ENCODE results near the gene NFIC. TPM values are rescaled to one million over a fixed set of nuclear protein-coding genes. Genes with fewer than 3 reads are reported as not detected.

NFIC gene
- polyA plus RNA-seq, 1 of the 3 experiments (the other 2 are of a cell fraction): 7.2 TPM

GRCh38 chr19:3433313-3433712 lies 66.9 kb downstream of the NFIC start:
- Histone ChIP-seq H3K9me2 (no peaks in the 10 kb centered on the region), H3K36me3 (replicated peaks in 1 of 2; ENCODE audit: control insufficient read depth in 1 of 2, insufficient read depth in 2 of 2, low read length in 1 of 2) (peaks cover 10 to 24% of the 10 kb centered on the region in 2 experiments), H3F3A (replicated peaks; ENCODE audit: insufficient read depth) (no peaks in the 10 kb centered on the region), H3K79me2 (ENCODE audit: insufficient read depth) (peaks cover 35% of the 10 kb centered on the region), H3K9ac (no peak overlapping the region), H3K27me3 (ENCODE audit: insufficient read depth) (no peaks in the 10 kb centered on the region), H3K9me3 (no peaks in the 10 kb centered on the region), H3K4me1 (ENCODE audit: control insufficient read depth in 1 of 2, insufficient read depth in 2 of 2, low read depth in 1 of 2, low read length in 1 of 2) (peaks cover 0 to 13% of the 10 kb centered on the region in 2 experiments; a peak in 1 of 4 replicates), H2AFZ (ENCODE audit: low read depth) (no peak overlapping the region), H3K27ac (ENCODE audit: low read depth in 2 of 2, low read length in 1 of 2) (no peak overlapping the region), H3K4me2 (no peak overlapping the region), H4K20me1 (ENCODE audit: insufficient read depth) (peaks cover 6% of the 10 kb centered on the region; the same call in 1 of the 2 replicates), H3K4me3 (ENCODE audit: low read depth in 2 of 2, low read length in 1 of 2) (no peak overlapping the region)
- WGBS (ENCODE audit: low lambda C conversion rate): 100% methylated on average over 2 of the region's 12 CpGs
- no peak for DNase-seq
- TF ChIP-seq MEF2A (IDR thresholded peaks at IDR 0.05; ENCODE audit: borderline replicate concordance, low read depth) (no peak), PBX3 (IDR thresholded peaks at IDR 0.05) (no peak), MXI1 (IDR thresholded peaks at IDR 0.05; ENCODE audit: low read depth, low read length) (no peak), YY1 (IDR thresholded peaks at IDR 0.05; ENCODE audit: low read depth) (no peak), EZH2phosphoT487 (IDR thresholded peaks at IDR 0.05; ENCODE audit: borderline replicate concordance, low read depth) (no peak), ELF1 (IDR thresholded peaks at IDR 0.05) (no peak), EP300 (IDR thresholded peaks at IDR 0.05; ENCODE audit: borderline replicate concordance in 1 of 2, low read depth in 1 of 2, low read length in 1 of 2) (no peak)
- CTCF ChIA-PET: interaction anchor here (0.8 to 2.4 kb wide), 5 partner anchors 10 to 128 kb away, joined by 3 to 9 read pairs (median 4); no protein-coding TSS in a partner anchor
- POLR2A ChIA-PET: no interaction called here

- Histone ChIP-seq H3K9ac (no peak overlapping the region), H3K4me2 (no peak overlapping the region), H3K9me3 (no peaks in the 10 kb centered on the region), H3K27ac (ENCODE audit: low read depth in 2 of 2, low read length in 1 of 2) (peak overlapping the region; percentile 91 to 95; a peak in 3 of 4 replicates), H3F3A (replicated peaks; ENCODE audit: insufficient read depth) (no peaks in the 10 kb centered on the region), H3K79me2 (ENCODE audit: insufficient read depth) (peaks cover 35% of the 10 kb centered on the region), H3K4me3 (ENCODE audit: low read depth in 2 of 2, low read length in 1 of 2) (no peak overlapping the region), H4K20me1 (ENCODE audit: insufficient read depth) (peaks cover 6% of the 10 kb centered on the region; the same call in 1 of the 2 replicates), H3K36me3 (replicated peaks in 1 of 2; ENCODE audit: control insufficient read depth in 1 of 2, insufficient read depth in 2 of 2, low read length in 1 of 2) (peaks cover 14 to 24% of the 10 kb centered on the region in 2 experiments), H3K27me3 (ENCODE audit: insufficient read depth) (no peaks in the 10 kb centered on the region), H2AFZ (ENCODE audit: low read depth) (no peak overlapping the region), H3K4me1 (ENCODE audit: control insufficient read depth in 1 of 2, insufficient read depth in 2 of 2, low read depth in 1 of 2, low read length in 1 of 2) (peaks cover 0 to 13% of the 10 kb centered on the region in 2 experiments; a peak in 1 of 4 replicates), H3K9me2 (no peaks in the 10 kb centered on the region)
- DNase-seq: no peak
- ChIA-PET POLR2A (interaction anchor here (1.6 kb wide), 1 partner anchor 13 kb away, joined by 5 read pairs; no protein-coding TSS in a partner anchor), CTCF (interaction anchor here (0.8 to 1.1 kb wide), 2 partner anchors 39 to 90 kb away, joined by 4 read pairs; no protein-coding TSS in a partner anchor)
- WGBS (ENCODE audit: low lambda C conversion rate): 95% methylated on average over 11 of the region's 11 CpGs
- TF ChIP-seq CHD2 (IDR thresholded peaks at IDR 0.05; ENCODE audit: low read length, partially characterized antibody) (no peak), POLR2AphosphoS5 (IDR thresholded peaks at IDR 0.05; ENCODE audit: low read depth, low read length) (no peak), RFX5 (IDR thresholded peaks at IDR 0.05; ENCODE audit: low read length) (no peak), MAX (IDR thresholded peaks at IDR 0.05; ENCODE audit: low read depth) (no peak), TEAD4 (IDR thresholded peaks at IDR 0.05; ENCODE audit: borderline replicate concordance, insufficient read depth) (no peak), YY1 (IDR thresholded peaks at IDR 0.05; ENCODE audit: low read depth) (no peak), TCF12 (IDR thresholded peaks at IDR 0.05) (no peak), FOSL2 (IDR thresholded peaks at IDR 0.05; ENCODE audit: borderline replicate concordance, low read depth) (no peak), RXRA (IDR thresholded peaks at IDR 0.05; ENCODE audit: borderline replicate concordance, low read depth) (no peak), RAD21 (IDR thresholded peaks at IDR 0.05; ENCODE audit: low read length) (no peak)
Measured at GRCh38 chr19:3433805-3434540, 67.6 kb downstream of the NFIC start.

Measured in SK-N-SH (cell line).